NCI-H748 treated with DMSO at 0.1 percent for 48 hours (cell line): ENCODE measurements around the gene LCE1F.

Experiments
- DNase-seq: peaks from one replicate; lab custom pipeline; 2025; lab: John Stamatoyannopoulos, UW

LCE1F gene

GRCh38 chr1:152774875-152775274, at the start of gene LCE1F:
TSS of gene LCE1F (plus strand) at chr1:152775140. CDS start at chr1:152776372, 1,232 bp downstream.
- DNase-seq: no peak

- no peak for DNase-seq
These were observed 49.7 kb upstream of the LCE1F start for GRCh38 chr1:152725261-152725660.

- DNase-seq: no peak
These were observed 46.0 kb upstream of the LCE1F start for GRCh38 chr1:152728986-152729385.

GRCh38 chr1:152735648-152736047, 39.3 kb upstream of the LCE1F start:
- no peak for DNase-seq

- DNase-seq: no peak
These were observed 36.9 kb upstream of the LCE1F start for GRCh38 chr1:152737997-152738396.

GRCh38 chr1:152739841-152740240, 35.1 kb upstream of the LCE1F start:
- no peak for DNase-seq

- DNase-seq: no peak
These were observed 33.3 kb upstream of the LCE1F start for GRCh38 chr1:152741656-152742055.

- DNase-seq: no peak
These were observed 31.4 kb upstream of the LCE1F start for GRCh38 chr1:152743371-152744145.

- DNase-seq: peak; percentile 26
These were observed 29.6 kb upstream of the LCE1F start for GRCh38 chr1:152745289-152745704.

GRCh38 chr1:152745765-152746444, 29.0 kb upstream of the LCE1F start:
- no peak for DNase-seq

- DNase-seq: no peak
These were observed 27.1 kb upstream of the LCE1F start for GRCh38 chr1:152747831-152748230.

GRCh38 chr1:152752225-152752624, 22.7 kb upstream of the LCE1F start:
- no peak for DNase-seq

GRCh38 chr1:152753586-152753985, 21.4 kb upstream of the LCE1F start:
- DNase-seq: no peak

- DNase-seq: no peak
These were observed 18.1 kb upstream of the LCE1F start for GRCh38 chr1:152756872-152757271.

- DNase-seq: no peak
These were observed 17.2 kb upstream of the LCE1F start, which contains the start of gene KPRP for GRCh38 chr1:152757747-152758146. TSS of gene KPRP (plus strand) at chr1:152758025. CDS start at chr1:152759589, 1,564 bp downstream.

GRCh38 chr1:152758636-152759035, 16.3 kb upstream of the LCE1F start:
- DNase-seq: no peak

- DNase-seq: no peak
These were observed 15.3 kb upstream of the LCE1F start for GRCh38 chr1:152759453-152760173.

GRCh38 chr1:152760551-152761190, 14.3 kb upstream of the LCE1F start:
- DNase-seq: no peak

GRCh38 chr1:152761609-152762213, 13.2 kb upstream of the LCE1F start:
- no peak for DNase-seq

GRCh38 chr1:152768847-152769533, 6.0 kb upstream of the LCE1F start:
- no peak for DNase-seq

- DNase-seq: no peak
These were observed 4.5 kb upstream of the LCE1F start for GRCh38 chr1:152770411-152770810.
